Breast epithelium (tissue), 3 donors: ENCODE measurements around the gene SQSTM1.

Experiments
- CTCF ChIP-seq, 3 donors: fragments of 450-650 bp; IDR thresholded peaks; one replicate each; pipeline ENCODE4 v1.5.1; 2016 to 2017; ENCODE audit warnings: antibody characterized with exemption in 3 of 3, mild to moderate bottlenecking in 3 of 3, moderate library complexity in 3 of 3
- POLR2AphosphoS5 ChIP-seq, 3 donors: sonication (generic); formaldehyde crosslinking; IDR thresholded peaks; one replicate each; pipeline ENCODE4 v1.6.1; 2017; ENCODE audit warnings: antibody characterized with exemption in 3 of 3

DNA sequence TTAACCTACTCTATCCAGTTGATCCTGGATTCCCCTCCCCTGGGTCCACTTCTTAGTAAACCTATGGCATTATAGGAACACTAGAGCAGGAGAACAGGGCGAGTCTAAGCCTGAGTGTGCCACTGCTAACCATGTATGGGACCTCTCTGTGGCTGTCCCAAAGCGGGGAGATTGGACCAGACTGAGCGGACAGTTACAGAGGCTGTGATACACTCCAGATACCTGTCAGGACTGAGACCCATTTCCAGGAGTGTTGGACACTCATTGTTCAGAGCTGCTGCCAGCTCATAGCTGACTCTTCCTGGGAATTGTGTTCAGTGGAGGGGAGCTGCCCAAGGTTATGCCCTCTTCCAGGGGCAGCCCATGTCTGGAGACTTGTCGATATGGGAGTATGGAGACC, 38.9 kb upstream of the SQSTM1 start:
- TF ChIP-seq CTCF (IDR thresholded peaks at IDR 0.05) (no peak), POLR2AphosphoS5 (IDR thresholded peaks at IDR 0.05) (no peak)
